Parathyroid adenoma (tissue), 2 donors: ENCODE measurements around the gene SEC31A.

Experiments used
- H2AFZ ChIP-seq: fragments of 300-600 bp; sonication (generic); one replicate; pipeline ENCODE4 v1.7.0; 2017; ENCODE audit warnings: antibody characterized with exemption, mild to moderate bottlenecking
- H3K27ac ChIP-seq: fragments of 300-600 bp; sonication (generic); one replicate; pipeline ENCODE4 v1.7.0; 2017
- H3K27me3 ChIP-seq: fragments of 300-600 bp; sonication (generic); one replicate; pipeline ENCODE4 v1.7.0; 2017; ENCODE audit warnings: low read length; ENCODE audit not compliant: control insufficient read depth, insufficient read depth
- H3K36me3 ChIP-seq: fragments of 300-600 bp; sonication (generic); one replicate; pipeline ENCODE4 v1.7.0; 2017; ENCODE audit warnings: low read length; ENCODE audit not compliant: control insufficient read depth, insufficient read depth
- H3K4me1 ChIP-seq: fragments of 300-600 bp; sonication (generic); one replicate; pipeline ENCODE4 v1.7.0; 2017; ENCODE audit warnings: control low read depth
- H3K4me2 ChIP-seq: fragments of 300-600 bp; sonication (generic); one replicate; pipeline ENCODE4 v1.7.0; 2017; ENCODE audit warnings: low read length
- H3K4me3 ChIP-seq: fragments of 300-600 bp; sonication (generic); one replicate; pipeline ENCODE4 v1.7.0; 2017; ENCODE audit warnings: low read depth, low read length
- H3K79me2 ChIP-seq: fragments of 300-600 bp; sonication (generic); one replicate; pipeline ENCODE4 v1.7.0; 2017; ENCODE audit warnings: control low read depth
- H3K9ac ChIP-seq: fragments of 300-600 bp; sonication (generic); one replicate; pipeline ENCODE4 v1.7.0; 2017; ENCODE audit warnings: mild to moderate bottlenecking
- H3K9me3 ChIP-seq: fragments of 300-600 bp; sonication (generic); one replicate; pipeline ENCODE4 v1.7.0; 2017; ENCODE audit warnings: low read length; ENCODE audit not compliant: control insufficient read depth
- CTCF ChIP-seq: fragments of 300-600 bp; sonication (generic); IDR thresholded peaks from one replicate; pipeline ENCODE4 v1.7.0; 2017; ENCODE audit warnings: antibody characterized with exemption, mild to moderate bottlenecking
- donor health status: primary hyperparathyroidism.

Gene SEC31A

GRCh38 chr4:82802911-82803310 lies 88.0 kb downstream of the SEC31A start:
- Histone ChIP-seq H3K27ac (no peak overlapping the region), H2AFZ (no peak overlapping the region), H3K4me3 (no peak overlapping the region), H3K79me2 (no peaks in the 10 kb centered on the region), H3K36me3 (no peaks in the 10 kb centered on the region), H3K9ac (no peak overlapping the region), H3K4me1 (no peaks in the 10 kb centered on the region), H3K27me3 (no peaks in the 10 kb centered on the region), H3K4me2 (no peak overlapping the region), H3K9me3 (no peaks in the 10 kb centered on the region)
- TF ChIP-seq CTCF, result no peak

- H3K9me3 ChIP-seq, result no peaks in the 10 kb centered on the region
- TF ChIP-seq CTCF, result peak; percentile 30
- no peak overlapping the region for H3K4me2 ChIP-seq
- no peak overlapping the region for H3K9ac ChIP-seq
- H3K27me3 ChIP-seq, result no peaks in the 10 kb centered on the region
- peaks cover 4% of the 10 kb centered on the region for H3K4me1 ChIP-seq
- no peak overlapping the region for H2AFZ ChIP-seq
- no peaks in the 10 kb centered on the region for H3K79me2 ChIP-seq
- no peak overlapping the region for H3K27ac ChIP-seq
- H3K4me3 ChIP-seq, result no peak overlapping the region
- no peaks in the 10 kb centered on the region for H3K36me3 ChIP-seq
Measured at GRCh38 chr4:82801910-82802521, 88.9 kb downstream of the SEC31A start.

GRCh38 chr4:82799006-82799881 lies 91.7 kb downstream of the SEC31A start:
- Histone ChIP-seq H2AFZ (peak overlapping the region; percentile 82), H3K27ac (no peak overlapping the region)

GRCh38 chr4:82798168-82799005 lies 92.6 kb downstream of the SEC31A start, which contains the start of gene SCD5:
Gene SCD5 (minus strand): TSS chr4:82798796. CDS start chr4:82798537, 259 bp downstream.
- H3K9me3 ChIP-seq, result no peaks in the 10 kb centered on the region
- peak within 1 kb of the TSS; percentile 64 for H3K4me2 ChIP-seq
- H3K9ac ChIP-seq, result no peak within 1 kb of the TSS
- no peaks in the 10 kb centered on the region for H3K36me3 ChIP-seq
- H3K27me3 ChIP-seq, result no peaks in the 10 kb centered on the region
- peak within 1 kb of the TSS; percentile 82 for H2AFZ ChIP-seq
- H3K27ac ChIP-seq, result peak within 1 kb of the TSS; percentile 15
- peak within 1 kb of the TSS; percentile 70 for H3K4me3 ChIP-seq
- no peaks in the 10 kb centered on the region for H3K79me2 ChIP-seq
- no peak for TF ChIP-seq CTCF
- H3K4me1 ChIP-seq, result peaks cover 4% of the 10 kb centered on the region

More at GRCh38 chr4:82799006-82799881, 91.7 kb downstream of the SEC31A start:
- Histone ChIP-seq H3K27me3 (no peaks in the 10 kb centered on the region), H3K4me3 (peak overlapping the region; percentile 70), H3K4me1 (peaks cover 4% of the 10 kb centered on the region), H3K79me2 (no peaks in the 10 kb centered on the region), H3K9me3 (no peaks in the 10 kb centered on the region), H3K9ac (no peak overlapping the region), H3K36me3 (no peaks in the 10 kb centered on the region), H3K4me2 (peak overlapping the region; percentile 64)
- no peak for TF ChIP-seq CTCF
